ENCODE data around the gene ABLIM2.
"Not testable (repeated sequence)": the region's sequence is repeated elsewhere in the genome, so short reads cannot be mapped to it uniquely, and the experiment has no call there.

Gene ABLIM2

DNA sequence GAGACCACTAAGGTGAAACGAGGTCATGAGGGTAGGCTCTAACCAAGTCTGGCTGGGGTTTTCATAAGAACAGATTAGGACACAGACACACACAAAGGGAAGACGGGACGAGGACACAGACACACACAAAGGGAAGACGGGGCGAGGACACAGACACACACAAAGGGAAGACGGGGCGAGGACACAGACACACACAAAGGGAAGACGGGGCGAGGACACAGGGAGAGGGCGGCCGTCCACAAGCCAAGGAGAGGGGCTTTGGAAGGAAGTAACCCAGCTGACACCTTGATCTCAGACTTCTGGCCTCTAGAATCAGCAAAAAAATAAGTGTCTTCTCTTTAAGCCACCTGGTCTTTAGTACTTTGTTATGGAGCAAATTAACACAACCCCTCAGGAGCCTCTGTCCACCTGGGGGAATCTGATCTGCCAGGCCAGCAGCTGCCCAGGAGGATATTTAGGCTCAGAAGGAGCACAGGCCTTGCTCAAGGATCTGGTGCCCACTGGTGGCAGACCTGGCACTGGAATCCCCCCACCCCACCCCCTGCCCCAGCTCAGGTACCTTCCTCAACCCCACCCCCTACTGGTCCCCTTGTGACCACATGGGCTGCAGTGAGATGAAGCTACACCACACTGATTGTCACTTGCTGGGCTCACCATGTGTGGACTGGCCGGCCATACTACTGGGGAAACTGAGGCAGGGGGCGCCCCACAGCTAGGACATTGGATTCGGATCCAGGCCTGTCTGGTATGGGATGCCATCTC, 2.8 kb downstream of the ABLIM2 start:
- no peak for DNase-seq

DNA sequence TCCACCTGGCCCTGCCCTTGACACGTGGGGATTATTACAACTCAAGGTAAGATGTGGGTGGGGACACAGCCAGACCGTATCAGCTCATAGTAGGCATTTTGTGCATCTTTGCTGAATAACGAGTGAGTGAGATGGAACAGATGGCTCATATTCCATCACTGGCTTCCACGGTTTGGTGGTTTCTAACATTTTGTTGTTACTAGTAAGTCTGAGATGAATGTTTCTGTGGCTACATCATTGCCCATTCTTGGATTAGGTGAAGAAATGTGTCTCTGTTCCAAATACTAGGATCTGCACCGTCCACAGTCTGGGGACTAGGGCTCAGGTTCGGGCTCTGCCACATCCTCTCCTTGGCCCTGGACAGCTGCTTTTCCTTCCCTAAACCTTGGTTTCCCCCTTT, 3.6 kb downstream of the ABLIM2 start:
- DNase-seq = no peak

DNA sequence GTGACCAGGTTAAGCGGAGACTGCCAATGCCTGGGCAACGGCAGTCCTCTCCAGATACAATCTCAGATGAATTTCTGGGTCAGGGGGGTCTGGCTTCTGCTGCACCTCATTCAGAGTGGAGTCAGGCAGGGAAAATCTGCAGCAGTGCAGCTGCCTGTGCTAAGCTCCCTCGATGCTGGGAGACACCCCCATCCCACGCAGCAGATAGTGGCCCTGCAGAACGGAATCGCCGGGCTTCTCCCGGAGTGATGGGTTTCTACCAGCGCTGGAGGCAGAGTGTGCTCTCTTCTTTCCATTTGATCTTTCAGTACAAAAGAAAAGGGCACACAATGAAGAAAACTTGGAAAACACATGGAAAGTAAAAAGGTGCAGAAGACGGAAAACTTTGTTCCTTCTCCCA, 5.2 kb downstream of the ABLIM2 start:
- DNase-seq = no peak

DNA sequence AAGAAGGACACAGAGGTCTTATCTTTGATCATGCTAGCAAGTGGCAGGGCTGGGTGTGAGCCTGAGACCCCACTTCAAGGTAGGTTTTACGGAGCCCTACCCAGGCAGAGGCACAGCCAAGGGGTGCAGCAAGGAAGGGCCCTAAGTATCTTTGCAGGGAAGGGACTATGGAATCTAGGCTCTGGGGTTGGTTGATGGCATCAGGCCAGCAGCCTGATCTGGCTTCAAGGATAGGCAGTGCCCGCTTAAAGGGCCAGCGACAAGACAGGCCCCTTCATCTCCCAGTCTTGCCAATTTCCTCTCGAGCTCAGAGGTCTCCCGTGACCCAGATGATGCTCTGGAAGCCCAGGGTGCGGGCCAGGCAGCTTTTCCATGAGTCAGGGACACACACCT, 5.8 kb downstream of the ABLIM2 start:
- DNase-seq = no peak

DNA sequence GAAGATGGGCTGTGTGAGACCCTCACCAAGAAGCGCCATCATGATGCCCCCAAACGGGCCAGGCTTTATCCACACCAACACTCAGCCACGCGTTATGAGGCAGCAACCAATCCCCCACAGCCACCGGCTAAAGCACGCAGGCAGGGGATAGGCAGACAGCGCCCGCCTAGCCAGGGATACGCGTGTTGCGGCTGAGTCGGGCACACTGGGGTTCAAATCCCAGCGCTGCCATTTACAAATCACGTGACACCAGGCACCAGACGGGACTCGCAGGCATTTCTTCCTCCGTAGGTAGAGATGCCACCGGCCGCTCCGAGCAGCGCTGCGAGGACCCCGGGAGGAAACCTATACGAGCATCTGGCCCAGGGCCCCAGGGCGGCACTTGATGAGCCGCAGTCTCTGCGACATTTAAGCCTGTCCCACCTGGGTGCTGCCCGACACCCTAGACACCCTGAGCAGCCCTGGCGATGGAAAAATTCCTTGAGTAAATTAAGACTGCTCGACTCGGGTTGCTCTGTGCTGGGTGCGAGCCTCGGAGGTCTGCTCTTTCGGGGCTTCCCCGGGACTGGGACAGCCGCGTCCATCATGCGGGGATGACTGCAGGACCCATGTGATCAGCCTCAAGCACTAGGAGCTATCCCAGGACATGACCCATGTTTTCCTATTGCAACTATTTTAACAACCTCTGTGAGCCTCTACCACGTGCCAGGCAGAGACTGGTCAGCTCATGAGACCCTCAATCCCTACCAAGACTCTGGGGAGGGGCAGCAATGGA, 6.3 kb downstream of the ABLIM2 start:
- DNase-seq = no peak

DNA sequence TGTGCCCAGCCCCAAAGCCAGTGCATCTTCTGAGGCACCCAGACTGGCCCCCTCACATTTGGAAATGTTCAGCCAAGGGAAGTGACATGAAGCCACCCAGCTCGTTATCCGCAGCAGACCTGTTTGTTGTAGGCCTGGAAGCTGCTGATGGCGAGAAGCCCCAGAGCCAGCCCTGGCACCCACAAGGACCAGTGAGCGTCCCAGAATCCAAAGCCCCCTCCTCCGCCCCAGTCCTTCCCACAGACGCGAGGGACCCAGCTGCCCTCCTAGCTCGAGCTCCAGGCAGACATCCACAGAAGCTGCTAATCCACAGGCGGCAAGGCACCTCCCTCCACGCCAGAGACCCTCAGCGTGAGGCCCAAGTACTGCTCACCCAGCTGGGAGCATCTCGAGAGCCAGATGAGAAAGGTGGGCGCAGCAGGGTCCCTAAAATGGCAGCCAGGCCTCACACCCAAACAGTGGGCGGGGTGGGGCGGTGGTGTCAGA, 7.4 kb downstream of the ABLIM2 start:
- DNase-seq = no peak

DNA sequence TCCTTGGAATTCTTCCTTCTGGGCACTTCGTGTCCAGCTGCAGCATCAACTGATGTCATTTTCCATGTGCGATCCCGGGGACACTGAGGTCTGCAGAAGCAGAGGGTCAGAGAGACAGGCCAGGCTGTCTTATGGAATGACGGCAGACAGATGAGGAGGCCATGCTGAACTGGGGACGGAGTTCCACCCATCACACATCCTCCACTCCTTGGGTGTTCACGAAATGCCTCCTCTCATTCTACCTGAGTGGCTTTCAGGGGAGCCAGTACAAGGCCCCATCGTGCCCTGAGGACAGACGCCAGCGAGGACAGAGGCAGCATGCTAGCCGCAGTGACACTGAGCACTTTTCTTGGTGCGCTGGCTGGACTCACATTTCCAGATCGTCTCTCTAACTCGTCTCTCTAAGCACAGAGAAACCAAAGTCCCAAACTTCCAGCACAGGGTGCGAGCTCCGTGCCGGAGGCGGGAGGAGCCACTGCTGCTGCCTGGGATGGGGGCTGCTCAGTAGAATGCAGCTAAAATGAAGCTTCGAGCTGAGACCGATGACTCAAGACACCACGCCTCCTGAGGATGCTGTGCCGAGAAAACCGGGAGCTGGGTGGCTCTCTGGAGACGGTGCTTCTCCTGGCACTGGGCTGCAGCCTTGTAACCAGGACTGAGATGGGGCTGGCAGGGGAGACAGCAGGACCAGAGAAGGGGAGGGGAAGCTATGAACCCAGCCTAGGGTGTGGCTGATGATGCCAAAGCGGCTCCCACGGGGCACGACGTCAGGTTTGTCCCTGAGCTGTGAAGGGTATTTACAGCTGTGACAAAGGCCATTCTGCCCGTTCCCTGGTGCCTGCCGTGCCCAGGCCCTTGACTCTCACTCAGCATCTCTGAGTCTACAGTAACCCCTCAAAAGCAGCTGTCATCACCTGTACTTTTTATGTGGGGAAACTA, 8.2 kb downstream of the ABLIM2 start:
- no peak for DNase-seq

DNA sequence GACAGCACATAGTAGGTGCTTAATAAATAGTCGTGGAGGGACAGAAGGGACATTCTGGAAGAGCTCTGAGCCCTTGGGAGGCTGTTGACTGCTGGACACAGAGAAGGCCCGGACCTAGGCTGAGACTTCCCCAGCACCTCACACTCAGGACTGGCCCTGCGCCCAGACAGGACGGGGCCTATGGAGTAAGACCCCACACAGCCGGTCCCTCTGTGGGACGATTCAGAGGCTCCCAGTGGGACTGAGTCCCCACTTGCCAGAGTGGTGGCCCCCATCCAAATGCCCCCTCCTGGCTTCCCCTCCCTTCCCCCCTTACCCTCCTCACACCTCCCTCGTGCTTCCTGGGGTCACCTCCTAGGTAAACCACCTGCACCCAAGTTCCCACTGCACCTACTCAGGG, 8.9 kb downstream of the ABLIM2 start:
- DNase-seq = no peak

DNA sequence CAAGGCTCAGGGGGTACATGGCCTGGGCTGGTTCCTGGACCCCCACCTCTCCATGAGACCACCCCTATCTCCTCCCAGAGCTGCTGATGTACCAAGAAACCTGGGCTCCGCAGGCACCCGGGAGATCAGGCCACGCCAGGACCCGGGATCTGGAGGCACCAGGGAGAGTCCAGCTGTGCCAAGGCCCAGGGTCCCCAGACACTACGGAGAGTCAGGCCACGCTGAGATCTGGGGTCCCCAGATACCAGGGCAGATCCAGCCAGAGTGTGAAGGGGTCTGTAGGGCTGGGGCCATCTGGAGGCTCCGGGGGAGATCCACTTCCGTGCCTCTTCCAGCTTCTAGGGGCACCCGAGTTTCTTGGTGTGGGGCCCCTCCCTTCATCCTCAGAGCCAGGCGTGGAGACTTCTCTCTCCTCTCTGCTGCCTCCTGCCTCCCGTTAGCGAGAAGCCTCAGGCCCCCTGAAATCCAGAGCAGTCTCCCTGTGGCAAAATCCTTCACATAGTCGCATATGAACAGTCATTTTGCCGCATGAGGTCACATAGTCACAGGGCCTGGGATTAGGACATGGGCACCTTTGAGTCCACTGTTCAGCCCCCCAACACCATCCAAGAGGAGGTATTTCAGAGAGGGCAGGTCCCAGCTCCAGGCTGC, 9.7 kb downstream of the ABLIM2 start:
- DNase-seq = no peak

DNA sequence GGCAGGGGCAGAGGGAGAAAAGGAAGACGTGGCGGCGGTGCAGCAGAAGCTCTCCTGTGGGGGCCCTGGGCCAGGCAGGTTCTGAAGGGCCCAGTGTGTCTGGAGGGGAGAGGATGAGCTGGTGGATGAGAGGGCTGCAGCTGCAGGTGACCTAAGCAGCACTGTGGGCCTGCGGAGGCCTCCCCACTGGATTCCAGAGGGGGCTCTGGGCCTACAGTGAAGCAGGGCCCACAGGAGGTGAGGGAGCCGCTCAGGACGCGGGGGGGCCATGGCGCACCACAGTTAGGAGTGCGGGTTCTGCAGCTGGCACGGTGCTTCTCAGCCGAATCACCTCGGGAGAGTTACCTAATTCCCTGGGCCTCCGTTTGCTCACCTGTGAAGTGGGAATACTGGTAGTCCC, 10.5 kb downstream of the ABLIM2 start:
- no peak for DNase-seq

DNA sequence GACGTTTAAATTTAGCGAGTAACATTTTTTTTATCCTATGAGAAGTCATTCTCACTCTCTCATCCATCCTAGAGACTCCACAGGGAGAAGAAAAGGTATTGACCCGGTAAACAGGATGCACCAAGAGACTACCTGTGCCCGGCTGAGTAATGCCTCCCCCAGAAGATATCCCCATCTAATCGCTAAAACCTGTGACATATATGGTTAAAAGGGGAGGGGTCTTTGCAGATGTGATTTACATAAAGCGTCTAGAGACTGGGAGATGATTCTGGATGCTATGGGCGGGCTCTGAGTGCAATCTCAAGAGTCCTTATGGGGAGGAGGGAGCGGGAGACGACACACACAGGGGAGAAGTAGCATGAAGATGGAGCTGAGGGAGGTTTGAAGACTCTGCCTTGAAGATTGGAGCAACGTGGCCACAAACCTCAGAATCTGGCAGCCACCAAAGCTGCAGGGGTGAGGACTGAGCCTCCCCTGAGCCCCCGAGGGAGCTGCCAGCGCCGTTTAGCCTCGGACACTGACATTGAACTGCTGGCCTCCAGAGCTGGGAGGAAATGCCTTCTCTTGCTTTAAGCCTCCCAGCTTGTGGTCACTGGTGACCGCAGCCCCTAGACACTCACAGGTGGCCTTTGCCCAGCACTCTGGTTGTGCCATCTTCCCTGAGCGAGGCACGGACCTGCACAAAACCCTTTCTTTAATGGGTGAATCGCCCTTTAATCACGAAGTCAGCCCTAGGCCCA, 11.2 kb downstream of the ABLIM2 start:
- DNase-seq = no peak

DNA sequence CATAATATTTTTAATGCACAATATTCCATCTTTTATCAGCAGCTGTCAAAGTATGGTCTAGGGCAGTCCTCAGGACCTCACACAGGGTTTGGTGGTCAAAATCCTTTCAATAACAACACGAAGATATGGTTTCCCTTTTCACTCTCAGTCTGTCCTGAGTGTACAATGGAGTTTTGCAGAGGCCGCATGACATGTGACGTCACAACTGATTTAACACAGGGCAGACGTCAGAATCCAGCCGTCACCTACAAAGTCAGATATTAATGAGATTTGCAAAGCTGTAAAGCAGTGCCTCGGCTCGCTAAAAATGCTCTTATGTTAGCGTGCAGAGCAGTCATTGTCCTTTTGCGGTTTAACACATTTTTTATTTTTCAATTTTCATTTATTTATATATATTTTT, 12.5 kb downstream of the ABLIM2 start:
- no peak for DNase-seq

DNA sequence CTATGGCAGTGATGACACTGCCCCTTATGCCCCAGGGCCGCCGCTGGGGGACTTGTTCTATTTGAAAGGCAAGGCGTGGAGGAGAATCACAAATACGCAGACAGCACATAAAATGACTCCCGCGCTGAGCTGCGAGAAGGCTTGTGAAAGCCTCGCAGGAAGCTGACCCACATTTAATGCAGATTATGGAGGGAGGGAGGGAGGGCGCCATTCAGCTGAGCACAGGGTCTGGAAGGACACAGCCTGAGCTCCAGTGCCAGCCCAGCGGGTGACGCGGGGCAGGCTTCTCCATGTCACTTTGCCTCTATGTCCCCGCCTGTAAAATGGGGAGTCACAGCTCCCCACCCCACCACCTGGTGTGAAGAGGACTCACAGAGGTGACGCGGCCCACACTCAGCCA, 14.3 kb downstream of the ABLIM2 start:
- no peak for DNase-seq

DNA sequence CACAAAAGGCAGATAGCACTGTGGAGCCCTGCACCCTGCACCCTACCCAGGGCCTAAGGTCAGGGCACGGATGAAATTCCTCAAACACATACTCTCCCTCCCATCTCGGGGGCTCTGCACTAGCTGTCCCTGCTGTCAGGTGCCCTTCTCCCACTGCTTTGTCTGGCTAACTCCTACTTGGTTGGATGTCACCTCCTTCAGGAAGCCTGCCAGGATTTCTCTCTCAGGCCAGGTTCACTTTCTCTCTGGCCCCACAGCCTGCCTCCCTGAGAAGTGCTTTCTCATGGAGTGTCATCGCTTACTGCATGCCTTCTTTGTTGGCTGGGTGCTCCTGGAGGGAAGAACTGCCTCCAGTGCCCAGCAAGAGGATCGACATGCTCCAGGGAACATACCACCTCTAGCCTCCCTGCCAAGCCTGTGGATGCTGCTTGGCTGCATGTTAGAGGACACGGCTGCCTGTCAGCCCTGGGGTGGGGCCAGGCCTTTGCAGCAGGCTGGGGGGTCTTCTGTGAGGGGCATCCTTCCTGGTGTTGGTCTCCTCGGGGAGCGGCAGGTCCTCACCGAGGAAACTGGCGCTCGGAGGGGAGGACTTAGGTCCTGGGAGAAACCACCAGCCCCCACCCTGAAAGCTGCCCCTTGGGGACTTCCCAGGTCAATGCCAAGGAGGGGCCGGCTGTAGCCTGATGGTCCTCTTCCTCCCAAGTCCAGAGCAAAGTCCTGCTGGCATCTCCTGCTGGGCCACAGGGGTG, 15.0 kb downstream of the ABLIM2 start:
- no peak for DNase-seq

DNA sequence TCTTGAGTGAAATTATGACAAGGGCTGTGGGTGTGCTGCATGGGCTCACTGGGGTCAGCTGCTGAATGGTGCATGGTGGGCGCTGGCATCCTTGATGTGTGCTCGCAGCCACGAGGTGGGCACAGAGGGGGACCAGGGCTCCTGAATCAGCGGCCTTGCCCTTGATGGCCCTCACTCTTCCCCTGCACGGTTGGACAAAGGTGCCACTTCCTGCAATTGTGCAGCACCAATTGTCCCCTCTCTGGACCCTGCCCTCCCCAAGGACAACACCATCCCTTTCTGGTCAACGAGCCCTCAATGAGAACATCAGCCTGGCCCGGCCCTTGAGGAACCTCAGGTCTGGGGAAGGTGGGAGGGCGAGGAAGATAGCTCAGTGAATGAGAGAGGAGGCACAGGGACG, 16.1 kb downstream of the ABLIM2 start:
- no peak for DNase-seq

DNA sequence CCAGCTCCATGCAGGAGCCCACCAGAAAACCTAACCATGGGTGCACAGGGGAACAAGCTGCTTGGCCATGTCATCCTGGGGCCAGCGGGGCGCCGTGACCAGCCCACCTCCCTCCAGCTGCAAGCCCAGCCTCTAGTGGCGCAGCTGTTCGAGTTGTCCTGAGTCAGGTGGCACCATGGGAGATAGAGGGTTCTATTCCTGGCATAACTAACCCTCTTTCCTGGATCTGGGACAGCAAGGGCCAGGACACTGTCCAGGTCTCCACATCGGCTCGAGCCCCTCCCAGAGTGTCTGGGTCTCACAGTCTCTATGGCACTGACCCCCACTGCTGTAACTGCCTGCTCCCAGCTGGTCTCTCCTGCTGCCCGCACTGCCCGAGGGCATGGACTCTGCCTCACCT, 16.7 kb downstream of the ABLIM2 start:
- no peak for DNase-seq

DNA sequence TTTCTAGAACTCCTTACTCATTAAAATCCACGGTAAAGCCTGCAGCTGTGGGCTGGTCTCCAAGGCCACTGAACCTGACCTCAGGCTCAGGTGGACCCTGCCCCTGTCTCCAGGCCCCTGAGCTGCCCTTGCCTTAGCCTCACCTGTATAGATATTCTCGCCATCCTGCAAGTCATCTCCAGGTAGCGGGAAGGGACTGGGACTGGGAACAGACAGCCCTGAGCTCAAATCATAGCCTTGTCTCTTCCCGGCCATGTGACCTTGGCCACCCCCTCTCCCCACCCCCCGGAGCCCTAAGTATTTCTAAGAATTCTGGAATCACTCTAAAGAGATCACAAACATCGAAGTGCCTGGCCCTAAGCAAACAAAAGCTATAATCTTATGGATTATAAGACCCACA, 17.7 kb downstream of the ABLIM2 start:
- DNase-seq = no peak

DNA sequence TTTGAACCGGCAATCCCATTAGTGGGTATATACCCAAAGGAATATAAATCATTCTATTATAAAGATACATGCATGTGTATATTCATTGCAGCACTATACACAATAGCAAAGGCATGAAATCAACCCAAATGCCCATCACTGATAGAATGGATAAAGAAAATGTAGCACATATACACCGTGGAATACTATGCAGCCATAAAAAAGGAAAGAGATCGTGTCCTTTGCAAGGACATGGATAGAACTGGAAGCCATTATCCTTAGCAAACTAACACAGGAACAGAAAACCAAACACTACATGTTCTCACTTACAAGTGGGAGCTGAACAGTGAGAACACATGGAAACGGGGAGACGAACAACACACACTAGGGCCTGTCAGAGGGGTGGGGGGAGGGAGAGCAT, 18.9 kb downstream of the ABLIM2 start:
- DNase-seq = not testable (repeated sequence)

DNA sequence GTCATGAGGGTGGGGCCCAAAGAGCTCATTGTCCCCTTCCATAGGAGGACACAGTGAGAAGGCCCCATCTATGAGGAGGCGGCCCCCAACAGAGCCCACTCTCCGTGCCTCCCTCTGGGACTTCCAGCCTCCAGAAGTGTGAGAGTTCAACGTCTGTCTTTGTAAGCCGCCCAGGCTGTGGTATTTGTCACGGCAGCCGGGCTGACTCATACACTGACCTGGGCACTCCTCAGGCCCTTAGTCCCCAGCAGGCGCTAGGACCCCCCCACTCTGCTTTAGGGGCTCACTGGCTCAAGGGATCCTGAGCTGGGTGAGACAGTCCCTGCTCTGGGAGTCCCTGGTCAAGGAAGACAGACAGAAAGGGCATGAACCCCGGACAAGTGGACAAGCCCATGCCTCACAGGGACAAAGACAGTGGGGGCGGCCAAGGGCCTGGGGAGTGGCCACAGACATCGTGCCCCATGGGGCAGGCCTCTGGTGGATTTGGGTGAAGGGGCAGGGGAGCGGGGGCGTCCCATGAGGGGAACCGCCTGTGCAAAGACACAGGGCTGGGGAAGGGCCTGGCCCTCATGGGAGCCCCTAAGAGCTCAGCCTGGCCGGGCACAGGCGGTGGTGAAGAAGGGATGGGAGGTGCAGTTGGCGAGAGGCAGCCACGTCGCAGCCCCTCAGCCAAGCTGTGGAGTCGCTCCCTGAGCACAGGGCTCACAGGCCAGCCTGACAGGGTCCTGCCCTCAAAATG, 21.5 kb downstream of the ABLIM2 start:
- no peak for DNase-seq

DNA sequence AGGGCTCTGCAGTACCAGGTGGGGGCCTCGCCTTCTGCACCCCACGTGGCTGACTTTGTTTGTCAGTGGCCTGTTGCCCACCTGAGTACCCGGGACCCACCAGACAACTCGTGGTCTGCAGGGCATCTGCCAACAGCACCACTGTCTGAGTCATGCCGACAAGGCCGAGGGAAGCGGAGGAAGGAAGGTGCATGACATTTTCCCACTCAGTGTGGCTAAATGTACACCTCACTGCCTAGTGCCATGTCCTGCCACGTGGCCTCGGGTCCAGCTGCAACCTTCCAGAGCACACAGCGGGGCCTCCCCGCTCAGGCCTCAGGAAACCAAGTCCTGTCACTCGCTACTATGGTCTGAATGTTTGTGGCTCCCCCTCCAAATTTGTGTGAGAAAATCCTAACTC, 22.1 kb downstream of the ABLIM2 start:
- DNase-seq = no peak

DNA sequence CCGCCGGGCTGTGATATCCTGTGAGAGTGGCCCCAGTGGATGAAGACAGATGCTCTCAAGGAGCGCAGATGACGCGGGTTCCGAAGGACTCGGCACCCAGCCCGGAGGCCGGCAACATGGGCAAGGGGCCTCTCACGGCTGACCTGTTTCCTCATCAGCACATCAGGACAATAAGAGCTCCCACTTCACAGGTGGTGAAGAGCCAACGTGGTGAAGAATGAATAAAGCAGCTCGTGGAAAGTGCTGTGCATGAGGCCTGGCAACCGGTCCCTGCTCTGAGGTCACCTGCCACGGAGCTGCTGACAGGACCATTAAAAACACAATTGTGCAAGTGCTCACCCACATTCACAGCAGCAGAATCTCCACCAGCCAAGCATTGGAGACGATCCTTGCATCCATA, 22.9 kb downstream of the ABLIM2 start:
- DNase-seq = no peak

Measured in suppressor macrophage treated with lipopolysaccharide for 4 hours (primary cell).